MCF 10A (cell line): ENCODE measurements around the gene VPS16. TPM values are rescaled to one million over a fixed set of nuclear protein-coding genes. Genes with fewer than 3 reads are reported as not detected.

Experiments
- BruUV-seq: library from RNA; stranded (reverse); fragments of 400-500 nt; replicated peaks from 2 replicates; lab custom pipeline; 2021; lab: Mats Ljungman, UMichigan
- CTCF ChIA-PET: fragments of 300-600 bp; sonication (Branson Sonifier 250); formaldehyde crosslinking; extraction: SDS; loops from one replicate; lab custom pipeline; 2021; ENCODE audit warnings: antibody characterized with exemption, inconsistent platforms; lab: Yijun Ruan, JAX
- POLR2A ChIA-PET: fragments of 300-600, 350-650 bp; sonication (Branson Sonifier 250); formaldehyde crosslinking; extraction: SDS; loops from one replicate; lab custom pipeline; 2020; ENCODE audit warnings: antibody characterized with exemption, inconsistent platforms; lab: Yijun Ruan, JAX
- DNase-seq: peaks from one replicate; pipeline ENCODE4 v3.0.0-alpha.2; 2018; ENCODE audit not compliant: unreplicated experiment
- H3K27ac Mint-ChIP-seq: one replicate; pipeline ENCODE4 v1.8.0; 2022; ENCODE audit warnings: mild to moderate bottlenecking, low read depth, mixed read lengths; ENCODE audit not compliant: unreplicated experiment
- H3K27me3 Mint-ChIP-seq: one replicate; pipeline ENCODE4 v1.8.0; 2022; ENCODE audit warnings: mixed read lengths; ENCODE audit not compliant: insufficient read depth, unreplicated experiment
- H3K36me3 Mint-ChIP-seq: one replicate; pipeline ENCODE4 v1.8.0; 2022; ENCODE audit warnings: mild to moderate bottlenecking, moderate library complexity, mixed read lengths; ENCODE audit not compliant: insufficient read depth, unreplicated experiment
- H3K4me1 Mint-ChIP-seq: one replicate; pipeline ENCODE4 v1.8.0; 2022; ENCODE audit warnings: mixed read lengths; ENCODE audit not compliant: insufficient read depth, unreplicated experiment
- H3K4me3 Mint-ChIP-seq: one replicate; pipeline ENCODE4 v1.8.0; 2022; ENCODE audit warnings: mild to moderate bottlenecking, moderate library complexity, mixed read lengths; ENCODE audit not compliant: unreplicated experiment
- H3K9me3 Mint-ChIP-seq: one replicate; pipeline ENCODE4 v1.8.0; 2022; ENCODE audit warnings: mixed read lengths; ENCODE audit not compliant: unreplicated experiment
- intact Hi-C: fragments of 100-400 bp; cut with micrococcal nuclease; formaldehyde crosslinking; loops from 2 replicates; pipeline ENCODE4 v1.14.1; 2022
- total RNA-seq: library from RNA; stranded (reverse); gene quantifications from 2 replicates; pipeline ENCODE4 v1.2.3, GENCODE V29; 2022
- TF ChIP-seq, protein P1 (sequence below): fragments of 200-600 bp; IDR thresholded peaks from one replicate; pipeline ENCODE4 v1.8.0; 2022; ENCODE audit warnings: antibody characterized with exemption, mild to moderate bottlenecking; ENCODE audit not compliant: unreplicated experiment

The VPS16 gene
- total RNA-seq, 1 experiment from 2014 or later: 32.6 TPM

DNA sequence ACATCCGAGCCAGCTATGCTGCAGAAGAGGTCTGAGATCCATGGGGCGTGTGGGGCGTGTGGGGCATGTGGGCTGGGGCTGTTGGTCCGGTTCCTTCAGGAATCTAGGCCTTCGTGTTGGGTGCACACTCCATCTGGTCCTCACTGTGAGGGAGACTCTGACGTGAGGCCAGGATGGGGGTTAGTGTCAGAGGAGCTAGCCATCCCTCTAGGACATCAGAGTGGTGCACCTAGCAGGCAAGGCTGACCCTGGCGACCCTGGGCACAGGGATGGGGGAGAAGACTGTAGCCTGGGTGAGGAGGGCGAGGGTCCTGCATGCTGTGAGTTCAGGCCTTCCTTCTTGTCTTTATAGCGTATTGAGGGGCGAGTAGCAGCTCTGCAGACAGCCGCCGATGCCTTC lies 24.1 kb downstream of the VPS16 start:
- peaks cover 9% of the 10 kb centered on the region for H3K4me1 Mint-ChIP-seq
- ChIA-PET CTCF (interaction anchor here (1.6 kb wide), 1 partner anchor 13 kb away, joined by 8 read pairs; no protein-coding TSS in a partner anchor), POLR2A (interaction anchor here (0.9 to 1.4 kb wide), 4 partner anchors 8 to 16 kb away, joined by 3 to 6 read pairs (median 4); partner anchors contain the start of gene PTPRA)
- TF ChIP-seq, protein P1, sequence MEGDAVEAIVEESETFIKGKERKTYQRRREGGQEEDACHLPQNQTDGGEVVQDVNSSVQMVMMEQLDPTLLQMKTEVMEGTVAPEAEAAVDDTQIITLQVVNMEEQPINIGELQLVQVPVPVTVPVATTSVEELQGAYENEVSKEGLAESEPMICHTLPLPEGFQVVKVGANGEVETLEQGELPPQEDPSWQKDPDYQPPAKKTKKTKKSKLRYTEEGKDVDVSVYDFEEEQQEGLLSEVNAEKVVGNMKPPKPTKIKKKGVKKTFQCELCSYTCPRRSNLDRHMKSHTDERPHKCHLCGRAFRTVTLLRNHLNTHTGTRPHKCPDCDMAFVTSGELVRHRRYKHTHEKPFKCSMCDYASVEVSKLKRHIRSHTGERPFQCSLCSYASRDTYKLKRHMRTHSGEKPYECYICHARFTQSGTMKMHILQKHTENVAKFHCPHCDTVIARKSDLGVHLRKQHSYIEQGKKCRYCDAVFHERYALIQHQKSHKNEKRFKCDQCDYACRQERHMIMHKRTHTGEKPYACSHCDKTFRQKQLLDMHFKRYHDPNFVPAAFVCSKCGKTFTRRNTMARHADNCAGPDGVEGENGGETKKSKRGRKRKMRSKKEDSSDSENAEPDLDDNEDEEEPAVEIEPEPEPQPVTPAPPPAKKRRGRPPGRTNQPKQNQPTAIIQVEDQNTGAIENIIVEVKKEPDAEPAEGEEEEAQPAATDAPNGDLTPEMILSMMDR: no peak
- H3K4me3 Mint-ChIP-seq: no peak overlapping the region
- no peaks in the 10 kb centered on the region for H3K27me3 Mint-ChIP-seq
- no TSS peak for BruUV-seq
- H3K9me3 Mint-ChIP-seq: no peaks in the 10 kb centered on the region
- H3K27ac Mint-ChIP-seq: no peak overlapping the region
- intact Hi-C loops: no loop called here
- no peak for DNase-seq
- H3K36me3 Mint-ChIP-seq: peaks cover 22% of the 10 kb centered on the region

DNA sequence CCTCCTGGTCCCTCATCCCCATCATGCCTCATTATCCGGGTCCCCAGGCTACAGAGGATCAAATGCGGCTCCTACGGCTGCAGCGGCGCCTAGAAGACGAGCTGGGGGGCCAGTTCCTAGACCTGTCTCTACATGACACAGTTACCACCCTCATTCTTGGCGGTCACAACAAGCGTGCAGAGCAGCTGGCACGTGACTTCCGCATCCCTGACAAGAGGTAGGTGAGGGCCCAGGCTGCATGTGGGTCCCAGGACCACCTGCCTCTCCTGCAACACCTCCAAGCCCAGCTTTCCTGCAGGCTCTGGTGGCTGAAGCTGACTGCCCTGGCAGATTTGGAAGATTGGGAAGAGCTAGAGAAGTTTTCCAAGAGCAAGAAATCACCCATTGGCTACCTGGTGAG lies 24.6 kb downstream of the VPS16 start:
- BruUV-seq: no TSS peak
- TF ChIP-seq, protein P1: no peak
- peaks cover 22% of the 10 kb centered on the region for H3K36me3 Mint-ChIP-seq
- no peak overlapping the region for H3K27ac Mint-ChIP-seq
- H3K4me1 Mint-ChIP-seq: peaks cover 9% of the 10 kb centered on the region
- ChIA-PET POLR2A (interaction anchor here (0.6 to 1.4 kb wide), 6 partner anchors 8 to 1023 kb away, joined by 3 to 6 read pairs (median 4); partner anchors contain the start of gene PTPRA), CTCF (interaction anchor here (0.6 to 1.6 kb wide), 4 partner anchors 14 to 1424 kb away, joined by 3 to 8 read pairs (median 3); no protein-coding TSS in a partner anchor)
- no peaks in the 10 kb centered on the region for H3K27me3 Mint-ChIP-seq
- H3K9me3 Mint-ChIP-seq: no peaks in the 10 kb centered on the region
- DNase-seq: no peak
- intact Hi-C loops: no loop called here
- H3K4me3 Mint-ChIP-seq: no peak overlapping the region

DNA sequence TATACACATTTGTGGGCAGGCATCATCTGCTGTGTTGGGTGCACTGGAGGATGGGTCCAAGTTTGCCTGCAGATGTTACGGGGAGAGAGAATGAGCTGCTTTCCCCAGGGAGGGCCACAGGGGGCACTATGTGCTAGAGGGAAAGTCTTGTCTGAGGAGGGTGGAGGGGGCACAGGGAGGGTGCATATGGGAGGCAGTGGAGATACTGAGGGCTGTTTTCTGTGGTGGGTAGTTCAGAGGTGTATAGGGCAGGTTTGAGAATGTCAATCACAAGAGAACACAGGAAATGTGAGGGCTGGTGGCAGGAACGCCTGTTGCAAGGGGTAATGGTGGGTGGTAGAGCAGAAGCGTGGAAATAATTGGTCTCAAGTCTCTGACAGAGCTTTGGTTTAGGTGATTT lies 25.1 kb downstream of the VPS16 start:
- ChIA-PET CTCF (interaction anchor here (0.6 to 0.7 kb wide), 3 partner anchors 47 to 1425 kb away, joined by 3 read pairs; no protein-coding TSS in a partner anchor), POLR2A (interaction anchor here (0.6 to 1.3 kb wide), 4 partner anchors 9 to 1024 kb away, joined by 3 to 4 read pairs (median 3); no protein-coding TSS in a partner anchor)
- Mint-ChIP-seq H3K27ac (no peak overlapping the region), H3K4me1 (peaks cover 14% of the 10 kb centered on the region), H3K36me3 (peaks cover 22% of the 10 kb centered on the region), H3K27me3 (no peaks in the 10 kb centered on the region), H3K9me3 (no peaks in the 10 kb centered on the region), H3K4me3 (no peak overlapping the region)
- intact Hi-C loops: no loop called here
- TF ChIP-seq, protein P1: no peak
- no peak for DNase-seq
- no TSS peak for BruUV-seq

DNA sequence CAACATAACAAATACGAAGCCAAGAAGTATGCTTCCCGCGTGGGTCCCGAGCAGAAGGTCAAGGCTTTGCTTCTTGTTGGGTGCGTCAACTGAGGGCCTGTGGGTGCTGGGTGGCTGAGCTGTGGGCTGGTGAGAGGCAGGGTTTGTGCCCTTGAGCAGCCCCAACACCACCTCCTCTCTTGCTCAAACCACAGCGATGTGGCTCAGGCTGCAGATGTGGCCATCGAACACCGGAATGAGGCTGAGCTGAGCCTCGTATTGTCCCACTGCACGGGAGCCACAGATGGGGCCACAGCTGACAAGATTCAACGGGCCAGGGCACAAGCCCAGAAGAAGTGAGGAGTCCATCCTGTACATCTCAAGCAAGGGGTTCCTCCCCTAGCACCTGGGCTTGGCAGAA lies 25.7 kb downstream of the VPS16 start:
- no peaks in the 10 kb centered on the region for H3K27me3 Mint-ChIP-seq
- no peak overlapping the region for H3K4me3 Mint-ChIP-seq
- peaks cover 20% of the 10 kb centered on the region for H3K4me1 Mint-ChIP-seq
- intact Hi-C loops: no loop called here
- peaks cover 17% of the 10 kb centered on the region for H3K36me3 Mint-ChIP-seq
- BruUV-seq: no TSS peak
- TF ChIP-seq, protein P1: no peak
- no peak for DNase-seq
- POLR2A ChIA-PET: interaction anchor here (1.3 kb wide), 1 partner anchor 8 kb away, joined by 4 read pairs; no protein-coding TSS in a partner anchor
- CTCF ChIA-PET: no interaction called here
- H3K27ac Mint-ChIP-seq: no peak overlapping the region
- H3K9me3 Mint-ChIP-seq: no peaks in the 10 kb centered on the region
